HepG2 (cell line): ENCODE data around the gene TUBG2. TPM values are rescaled to one million over a fixed set of nuclear protein-coding genes. Genes with fewer than 3 reads are reported as not detected.
A peak's percentile ranks its signal among the peaks of the same experiment; 100 is the strongest.

Experiments
- GABPB1 ChIP-seq: IDR thresholded peaks from 2 replicates; pipeline ENCODE4 v1.6.1; 2016; ENCODE audit warnings: mild to moderate bottlenecking, missing genetic modification reagents, moderate library complexity, missing compliant biosample characterization
- ISX ChIP-seq: sonication (generic); formaldehyde crosslinking; conservative IDR thresholded peaks from 2 replicates; pipeline ENCODE4 v1.5.0; 2020; ENCODE audit warnings: missing genetic modification reagents
- NFKB2 ChIP-seq: sonication (generic); formaldehyde crosslinking; IDR thresholded peaks from 2 replicates; pipeline ENCODE4 v1.4.0; 2020; ENCODE audit warnings: missing genetic modification reagents, borderline replicate concordance
- ZBTB7A ChIP-seq: sonication (generic); formaldehyde crosslinking; IDR thresholded peaks from 2 replicates; pipeline ENCODE4 v1.8.0; 2022; ENCODE audit warnings: mild to moderate bottlenecking, missing genetic modification reagents
- ZFX ChIP-seq: sonication (generic); formaldehyde crosslinking; IDR thresholded peaks from 2 replicates; pipeline ENCODE4 v1.4.0; 2020; ENCODE audit warnings: mild to moderate bottlenecking, low read depth, missing genetic modification reagents, moderate library complexity
- ZNF225 ChIP-seq: sonication (generic); formaldehyde crosslinking; IDR thresholded peaks from 2 replicates; pipeline ENCODE4 v1.4.0; 2020; ENCODE audit warnings: mild to moderate bottlenecking, missing genetic modification reagents
- ZNF614 ChIP-seq: IDR thresholded peaks from 2 replicates; pipeline ENCODE4 v1.6.1; 2018; ENCODE audit warnings: missing biosample characterization, missing genetic modification reagents, inconsistent platforms, borderline replicate concordance
- polyA plus RNA-seq, 8 experiments: library from polyadenylated mRNA; depleted of rRNA in 3 of 8; stranded (reverse) in 7 of 8; unstranded in 1 of 8; fragments of >200 nt; fragmentation: Illumina TruSeq in 4 of 8; extraction: Trizol in 4 of 8; gene quantifications; 2 replicates each; pipeline versions ENCODE4 v1.2.1 to v1.2.3, GENCODE V29; 2011 to 2016; ENCODE audit warnings: low read depth in 4 of 8, missing spikeins in 1 of 8, mixed read lengths in 1 of 8; ENCODE audit not compliant: insufficient read depth in 1 of 8
- total RNA-seq, 5 experiments: library from RNA; depleted of rRNA; stranded (reverse); fragments of >200 nt; fragmentation: Illumina TruSeq; extraction: Trizol; gene quantifications; 2 replicates each; pipeline ENCODE4 v1.2.3, GENCODE V29; 2016; ENCODE audit warnings: low read depth in 1 of 5
- TF ChIP-seq, protein P1 (sequence below), 2 experiments: fragments of 450-650 bp in 1 of 2; sonication (generic) in 1 of 2; formaldehyde crosslinking in 1 of 2; IDR thresholded peaks; 2 replicates each; pipeline versions ENCODE4 v1.6.1 to v1.8.0; 2016 to 2022; ENCODE audit warnings: antibody characterized with exemption in 1 of 2, mild to moderate bottlenecking in 1 of 2, missing genetic modification reagents in 1 of 2
- TF ChIP-seq, protein P2 (sequence below): sonication (generic); formaldehyde crosslinking; IDR thresholded peaks from 2 replicates; pipeline ENCODE4 v1.5.1; 2020; ENCODE audit warnings: mild to moderate bottlenecking, missing genetic modification reagents, moderate library complexity
- TF ChIP-seq, protein P3 (sequence below): sonication (generic); formaldehyde crosslinking; IDR thresholded peaks from 2 replicates; pipeline ENCODE4 v1.8.0; 2022; ENCODE audit warnings: low read depth, missing genetic modification reagents

TUBG2 gene
- total and polyA plus RNA-seq, 2 of the 13 experiments (the other 11 are each of a cell fraction or from before 2014, with no cell fraction given): 16.0 to 42.3 TPM

DNA sequence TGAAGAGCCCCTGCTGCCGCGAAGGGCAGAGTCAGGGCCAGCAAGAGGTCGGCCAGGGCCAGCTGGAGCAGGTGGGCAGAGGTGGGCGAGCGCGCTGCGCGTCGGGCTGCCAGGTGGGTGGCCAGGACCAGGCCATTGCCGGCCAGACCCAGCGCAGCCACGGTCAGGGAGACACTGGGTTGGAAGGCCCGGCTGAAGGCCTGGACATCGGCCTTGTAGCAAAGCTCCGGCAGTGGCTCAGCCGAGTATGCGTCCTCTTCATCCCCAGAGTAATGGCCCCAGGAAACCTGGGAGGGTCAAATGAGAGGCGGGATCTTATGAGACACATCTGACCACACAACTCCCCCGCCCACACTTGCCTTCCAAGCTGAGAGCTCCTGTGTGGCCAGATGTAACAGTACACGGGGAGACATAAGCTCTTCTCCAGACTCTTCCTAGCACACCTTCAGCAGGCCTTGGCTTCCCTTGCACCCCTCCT lies 21.3 kb downstream of the TUBG2 start (continued):
- TF ChIP-seq, protein P1, sequence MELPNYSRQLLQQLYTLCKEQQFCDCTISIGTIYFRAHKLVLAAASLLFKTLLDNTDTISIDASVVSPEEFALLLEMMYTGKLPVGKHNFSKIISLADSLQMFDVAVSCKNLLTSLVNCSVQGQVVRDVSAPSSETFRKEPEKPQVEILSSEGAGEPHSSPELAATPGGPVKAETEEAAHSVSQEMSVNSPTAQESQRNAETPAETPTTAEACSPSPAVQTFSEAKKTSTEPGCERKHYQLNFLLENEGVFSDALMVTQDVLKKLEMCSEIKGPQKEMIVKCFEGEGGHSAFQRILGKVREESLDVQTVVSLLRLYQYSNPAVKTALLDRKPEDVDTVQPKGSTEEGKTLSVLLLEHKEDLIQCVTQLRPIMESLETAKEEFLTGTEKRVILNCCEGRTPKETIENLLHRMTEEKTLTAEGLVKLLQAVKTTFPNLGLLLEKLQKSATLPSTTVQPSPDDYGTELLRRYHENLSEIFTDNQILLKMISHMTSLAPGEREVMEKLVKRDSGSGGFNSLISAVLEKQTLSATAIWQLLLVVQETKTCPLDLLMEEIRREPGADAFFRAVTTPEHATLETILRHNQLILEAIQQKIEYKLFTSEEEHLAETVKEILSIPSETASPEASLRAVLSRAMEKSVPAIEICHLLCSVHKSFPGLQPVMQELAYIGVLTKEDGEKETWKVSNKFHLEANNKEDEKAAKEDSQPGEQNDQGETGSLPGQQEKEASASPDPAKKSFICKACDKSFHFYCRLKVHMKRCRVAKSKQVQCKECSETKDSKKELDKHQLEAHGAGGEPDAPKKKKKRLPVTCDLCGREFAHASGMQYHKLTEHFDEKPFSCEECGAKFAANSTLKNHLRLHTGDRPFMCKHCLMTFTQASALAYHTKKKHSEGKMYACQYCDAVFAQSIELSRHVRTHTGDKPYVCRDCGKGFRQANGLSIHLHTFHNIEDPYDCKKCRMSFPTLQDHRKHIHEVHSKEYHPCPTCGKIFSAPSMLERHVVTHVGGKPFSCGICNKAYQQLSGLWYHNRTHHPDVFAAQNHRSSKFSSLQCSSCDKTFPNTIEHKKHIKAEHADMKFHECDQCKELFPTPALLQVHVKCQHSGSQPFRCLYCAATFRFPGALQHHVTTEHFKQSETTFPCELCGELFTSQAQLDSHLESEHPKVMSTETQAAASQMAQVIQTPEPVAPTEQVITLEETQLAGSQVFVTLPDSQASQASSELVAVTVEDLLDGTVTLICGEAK (IDR thresholded peaks at IDR 0.05): no peak
- TF ChIP-seq, protein P1 (CRISPR knock-in tag; IDR thresholded peaks at IDR 0.05): 0 out of 2 replicates have a peak, but pooled peaks have one; percentile 33
- TF ChIP-seq, protein P2, sequence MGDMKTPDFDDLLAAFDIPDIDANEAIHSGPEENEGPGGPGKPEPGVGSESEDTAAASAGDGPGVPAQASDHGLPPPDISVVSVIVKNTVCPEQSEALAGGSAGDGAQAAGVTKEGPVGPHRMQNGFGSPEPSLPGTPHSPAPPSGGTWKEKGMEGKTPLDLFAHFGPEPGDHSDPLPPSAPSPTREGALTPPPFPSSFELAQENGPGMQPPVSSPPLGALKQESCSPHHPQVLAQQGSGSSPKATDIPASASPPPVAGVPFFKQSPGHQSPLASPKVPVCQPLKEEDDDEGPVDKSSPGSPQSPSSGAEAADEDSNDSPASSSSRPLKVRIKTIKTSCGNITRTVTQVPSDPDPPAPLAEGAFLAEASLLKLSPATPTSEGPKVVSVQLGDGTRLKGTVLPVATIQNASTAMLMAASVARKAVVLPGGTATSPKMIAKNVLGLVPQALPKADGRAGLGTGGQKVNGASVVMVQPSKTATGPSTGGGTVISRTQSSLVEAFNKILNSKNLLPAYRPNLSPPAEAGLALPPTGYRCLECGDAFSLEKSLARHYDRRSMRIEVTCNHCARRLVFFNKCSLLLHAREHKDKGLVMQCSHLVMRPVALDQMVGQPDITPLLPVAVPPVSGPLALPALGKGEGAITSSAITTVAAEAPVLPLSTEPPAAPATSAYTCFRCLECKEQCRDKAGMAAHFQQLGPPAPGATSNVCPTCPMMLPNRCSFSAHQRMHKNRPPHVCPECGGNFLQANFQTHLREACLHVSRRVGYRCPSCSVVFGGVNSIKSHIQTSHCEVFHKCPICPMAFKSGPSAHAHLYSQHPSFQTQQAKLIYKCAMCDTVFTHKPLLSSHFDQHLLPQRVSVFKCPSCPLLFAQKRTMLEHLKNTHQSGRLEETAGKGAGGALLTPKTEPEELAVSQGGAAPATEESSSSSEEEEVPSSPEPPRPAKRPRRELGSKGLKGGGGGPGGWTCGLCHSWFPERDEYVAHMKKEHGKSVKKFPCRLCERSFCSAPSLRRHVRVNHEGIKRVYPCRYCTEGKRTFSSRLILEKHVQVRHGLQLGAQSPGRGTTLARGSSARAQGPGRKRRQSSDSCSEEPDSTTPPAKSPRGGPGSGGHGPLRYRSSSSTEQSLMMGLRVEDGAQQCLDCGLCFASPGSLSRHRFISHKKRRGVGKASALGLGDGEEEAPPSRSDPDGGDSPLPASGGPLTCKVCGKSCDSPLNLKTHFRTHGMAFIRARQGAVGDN: 0 out of 2 replicates have a peak, but pooled peaks have one; percentile 13
- TF ChIP-seq ISX (CRISPR knock-in tag) (no peak), ZNF614 (no peak), ZBTB7A (CRISPR knock-in tag) (peak; percentile 52; the same call in 1 of the 2 replicates), ZNF225 (CRISPR knock-in tag) (0 out of 2 replicates have a peak, but pooled peaks have one; percentile 72), ZFX (CRISPR knock-in tag) (0 out of 2 replicates have a peak, but pooled peaks have one; percentile 18), GABPB1 (CRISPR knock-in tag) (peak; percentile 30; the same call in 1 of the 2 replicates), NFKB2 (CRISPR knock-in tag) (0 out of 2 replicates have a peak, but pooled peaks have one; percentile 17)
- TF ChIP-seq, protein P3, sequence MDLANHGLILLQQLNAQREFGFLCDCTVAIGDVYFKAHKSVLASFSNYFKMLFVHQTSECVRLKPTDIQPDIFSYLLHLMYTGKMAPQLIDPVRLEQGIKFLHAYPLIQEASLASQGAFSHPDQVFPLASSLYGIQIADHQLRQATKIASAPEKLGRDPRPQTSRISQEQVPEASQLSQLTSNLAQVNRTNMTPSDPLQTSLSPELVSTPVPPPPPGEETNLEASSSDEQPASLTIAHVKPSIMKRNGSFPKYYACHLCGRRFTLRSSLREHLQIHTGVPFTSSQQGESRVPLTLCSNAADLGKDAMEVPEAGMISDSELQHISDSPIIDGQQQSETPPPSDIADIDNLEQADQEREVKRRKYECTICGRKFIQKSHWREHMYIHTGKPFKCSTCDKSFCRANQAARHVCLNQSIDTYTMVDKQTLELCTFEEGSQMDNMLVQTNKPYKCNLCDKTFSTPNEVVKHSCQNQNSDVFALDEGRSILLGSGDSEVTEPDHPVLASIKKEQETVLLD (CRISPR knock-in tag): no peak
